Measurements from ENCODE around the gene MYADML2.

Gene MYADML2

DNA sequence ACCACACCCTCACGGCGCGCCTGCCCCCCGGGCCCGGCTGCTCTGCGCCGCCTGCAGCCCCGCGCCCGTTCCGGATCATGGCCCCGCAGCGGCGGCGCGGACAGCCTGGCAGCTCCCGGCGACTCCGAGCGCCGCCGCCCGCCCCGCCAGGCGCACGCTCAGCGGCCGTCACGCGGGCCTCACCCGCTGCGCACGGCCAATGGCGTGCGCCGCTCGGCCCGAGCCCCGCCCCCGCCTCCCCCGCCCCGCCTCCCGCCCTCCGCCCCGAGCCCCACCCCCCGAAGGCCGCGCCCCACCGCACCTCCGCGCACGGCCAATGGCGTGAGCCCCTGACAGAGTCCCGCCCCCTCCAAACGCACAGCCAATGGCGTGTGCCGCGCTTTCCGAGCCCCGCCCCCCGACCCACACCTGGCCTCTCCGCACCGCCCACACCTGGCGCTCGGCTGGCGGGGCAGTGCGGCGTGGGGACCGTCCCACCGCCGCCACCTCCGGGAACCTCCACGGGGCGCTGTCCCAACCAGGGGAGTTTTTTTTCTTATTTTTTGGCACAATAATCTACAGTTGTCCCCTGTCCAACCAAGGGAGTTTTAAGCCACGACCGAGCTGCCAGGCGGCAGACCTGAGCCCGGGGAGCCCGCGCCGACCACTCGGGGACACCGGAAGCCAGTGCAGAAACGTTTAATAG is 35.6 kb downstream of the MYADML2 start, which contains the start of gene PCYT2:
PCYT2 (minus strand) TSS at position 123 of the 685 bp plus-strand sequence; CDS start at position 79, 44 bp downstream.
- peak; percentile 89 for DNase-seq (ENCODE audit: low read depth)

DNA sequence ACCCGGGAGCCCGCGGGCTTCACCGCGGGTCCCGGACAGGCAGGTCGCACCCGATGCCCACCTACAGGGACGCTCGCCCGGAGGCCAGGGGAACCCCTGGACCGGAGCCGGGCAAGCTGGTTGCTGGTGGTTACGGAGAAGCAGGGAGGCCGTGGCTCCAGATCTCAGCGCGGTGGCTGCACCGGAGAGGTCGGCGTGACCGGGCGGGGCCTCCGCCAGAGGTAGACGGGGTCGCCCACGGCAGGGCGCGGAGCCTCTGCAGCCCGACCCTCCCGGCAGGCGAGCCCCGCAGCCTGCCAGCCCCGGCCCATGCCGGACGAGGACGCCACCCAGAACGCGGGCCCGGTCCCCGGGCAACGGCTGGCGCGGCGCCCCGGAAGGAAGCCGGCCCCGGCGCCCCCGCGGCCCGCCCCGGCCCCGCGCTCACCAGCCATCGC is 36.2 kb downstream of the MYADML2 start:
- DNase-seq (ENCODE audit: low read depth) = no peak

DNA sequence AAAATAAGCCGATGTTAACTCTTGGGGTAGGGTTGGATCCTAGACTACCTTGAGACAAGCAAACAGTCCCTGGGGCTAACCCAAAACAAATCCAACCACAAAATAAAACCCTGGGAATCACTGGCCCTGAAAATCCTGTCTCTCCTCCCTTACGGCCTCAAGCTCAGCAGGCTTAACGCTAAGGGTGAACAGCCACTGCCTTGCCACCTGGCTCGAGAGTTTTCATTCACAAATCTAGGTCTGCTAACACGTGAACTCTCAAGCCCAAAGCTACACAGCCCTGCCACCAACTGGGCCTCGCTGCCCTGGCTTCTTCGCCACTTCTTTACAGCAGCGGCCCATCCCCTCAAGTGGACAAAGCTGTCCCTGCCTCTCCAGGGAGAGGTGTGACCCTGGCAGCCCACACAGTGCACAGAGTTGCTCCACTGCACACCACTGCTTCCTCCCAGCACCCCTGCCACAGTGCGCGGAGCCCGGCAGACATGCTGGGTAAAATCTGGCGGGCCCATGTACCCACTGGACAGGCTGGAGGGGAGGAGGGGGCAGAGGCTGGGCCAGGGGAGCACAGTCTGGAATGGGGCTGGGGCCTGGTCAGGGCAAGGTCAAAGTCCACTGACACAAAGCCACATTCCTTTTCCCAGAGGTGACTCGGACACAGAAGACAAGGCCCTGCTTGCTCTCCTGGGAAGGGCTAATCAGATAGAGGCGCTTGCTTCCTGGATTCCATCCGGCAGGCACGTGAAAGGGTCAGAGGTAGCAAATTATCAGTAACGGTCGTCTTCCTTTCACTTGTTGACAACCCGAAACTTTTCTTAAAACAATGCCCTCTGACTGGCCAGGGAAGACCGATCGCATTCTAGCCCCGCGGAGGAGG is 36.8 kb downstream of the MYADML2 start:
- DNase-seq (ENCODE audit: low read depth) = no peak

DNA sequence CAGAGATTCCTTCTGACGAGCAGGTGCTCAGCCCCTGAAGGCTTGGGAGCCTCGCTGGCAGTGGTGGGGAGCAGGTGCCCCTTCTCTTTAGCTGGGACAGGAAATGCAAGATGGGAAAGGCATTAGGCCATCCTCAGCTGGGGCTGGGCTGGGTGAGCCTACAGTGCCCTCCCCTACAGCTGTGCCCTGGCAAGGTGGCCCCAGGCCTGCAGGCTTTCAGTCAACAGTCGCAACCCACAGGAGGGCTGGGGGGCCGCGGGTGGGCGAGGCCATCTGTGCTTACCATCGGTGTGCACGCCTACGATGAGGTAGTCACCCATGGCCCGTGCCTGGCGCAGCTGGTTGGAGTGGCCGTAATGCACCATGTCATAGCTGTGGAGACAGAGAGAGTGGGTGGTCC is 37.8 kb downstream of the MYADML2 start:
- DNase-seq (ENCODE audit: low read depth) = no peak

DNA sequence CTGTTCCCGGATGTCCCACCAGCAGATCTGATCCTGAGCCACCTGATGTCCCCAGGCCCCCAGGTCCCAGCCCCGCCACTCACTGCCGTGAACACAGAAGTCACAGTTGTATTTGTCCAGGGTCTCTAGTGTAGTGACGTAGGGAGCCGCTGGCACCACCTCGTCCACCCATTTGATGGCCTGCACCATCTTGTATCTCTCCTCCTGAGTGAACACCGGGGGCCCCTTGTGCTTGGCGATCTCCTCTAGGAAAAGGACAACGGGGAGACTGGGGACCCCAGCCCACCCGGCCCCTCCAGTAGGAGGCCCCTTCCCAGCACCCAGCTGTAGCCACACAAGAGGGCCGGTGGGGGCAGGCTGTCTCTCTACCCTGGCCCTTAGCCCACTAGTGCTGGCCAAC is 38.2 kb downstream of the MYADML2 start:
- DNase-seq (ENCODE audit: low read depth) = no peak

DNA sequence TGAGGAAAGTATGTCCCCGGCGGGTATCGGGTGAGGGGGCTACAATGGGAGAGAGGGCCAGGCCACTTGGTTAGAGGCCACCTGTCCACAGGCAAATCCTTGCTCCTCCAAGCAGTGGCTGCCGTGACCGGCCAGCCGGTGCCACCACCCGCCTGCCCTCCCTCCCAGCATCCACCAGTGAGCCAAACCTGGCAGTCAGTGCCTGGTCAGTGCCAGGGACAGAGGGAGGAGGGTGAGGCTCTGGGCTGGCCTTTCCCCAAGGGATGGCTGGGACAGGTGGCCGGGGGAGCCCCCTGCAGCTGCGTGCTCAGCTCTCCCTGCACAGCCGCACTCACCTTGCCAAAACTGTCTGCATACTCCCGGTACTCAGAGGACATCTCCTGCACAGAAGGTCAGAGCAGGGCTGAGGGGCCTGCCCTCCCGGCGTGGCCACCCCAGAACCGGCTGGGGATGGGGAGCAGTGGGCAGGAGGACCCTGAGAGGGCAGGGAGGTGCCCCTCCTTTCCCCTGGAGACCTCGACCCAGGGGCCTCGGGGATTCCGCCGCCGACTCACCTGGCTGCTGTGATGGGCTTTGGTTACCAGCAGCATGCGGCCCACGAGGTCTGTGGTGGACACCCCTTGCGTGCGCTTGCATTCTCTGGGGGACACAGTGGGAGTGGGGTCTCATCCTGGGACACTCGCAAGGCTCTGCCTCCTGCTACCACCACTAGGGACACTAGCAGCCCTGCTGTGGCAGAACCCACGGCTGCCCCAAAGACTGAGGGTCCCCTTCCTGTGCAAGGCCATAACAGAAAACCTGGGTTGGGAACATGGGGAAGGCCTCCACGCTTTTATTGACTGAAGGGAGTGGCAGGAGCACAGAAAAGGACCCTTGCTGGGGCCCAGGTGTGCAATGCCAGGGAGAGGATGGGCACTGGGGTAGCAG is 39.6 kb downstream of the MYADML2 start:
- no peak for DNase-seq (ENCODE audit: low read depth)

DNA sequence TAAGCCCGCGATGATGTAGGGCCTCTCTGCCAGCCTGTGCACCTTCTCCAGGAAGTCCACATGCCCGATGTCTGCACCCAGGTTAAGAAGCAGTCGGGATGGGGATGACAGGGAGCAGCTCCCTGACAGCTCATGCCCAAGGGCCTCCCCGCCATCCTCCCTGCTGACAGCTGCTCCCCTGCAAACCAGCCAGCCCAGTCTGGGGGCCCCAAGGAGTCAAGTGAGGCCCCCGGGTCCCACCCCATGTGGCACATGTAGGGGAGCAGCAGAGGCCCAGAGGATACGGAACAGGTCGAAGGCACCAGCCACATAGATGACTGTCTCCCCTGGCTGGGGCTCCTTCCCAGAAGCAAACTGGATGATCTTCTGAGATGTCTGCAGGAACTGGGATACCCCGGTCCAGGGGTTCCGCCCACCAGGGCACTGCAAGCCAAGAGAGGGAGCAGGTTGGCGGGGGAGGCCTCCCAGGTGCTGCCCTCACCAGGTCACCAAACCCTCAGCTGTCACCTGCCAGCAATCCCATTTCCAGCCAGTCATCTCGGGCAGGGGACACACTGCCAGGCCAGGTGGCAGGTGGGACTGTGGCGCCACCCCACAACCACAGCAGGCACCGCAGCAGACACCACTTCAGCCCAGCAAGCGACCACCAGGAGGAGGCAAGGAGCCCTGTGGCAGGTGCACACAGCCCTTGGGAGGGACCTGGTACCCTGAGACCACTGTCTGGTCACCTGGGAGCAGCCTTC is 40.4 kb downstream of the MYADML2 start:
- DNase-seq (ENCODE audit: low read depth) = no peak

DNA sequence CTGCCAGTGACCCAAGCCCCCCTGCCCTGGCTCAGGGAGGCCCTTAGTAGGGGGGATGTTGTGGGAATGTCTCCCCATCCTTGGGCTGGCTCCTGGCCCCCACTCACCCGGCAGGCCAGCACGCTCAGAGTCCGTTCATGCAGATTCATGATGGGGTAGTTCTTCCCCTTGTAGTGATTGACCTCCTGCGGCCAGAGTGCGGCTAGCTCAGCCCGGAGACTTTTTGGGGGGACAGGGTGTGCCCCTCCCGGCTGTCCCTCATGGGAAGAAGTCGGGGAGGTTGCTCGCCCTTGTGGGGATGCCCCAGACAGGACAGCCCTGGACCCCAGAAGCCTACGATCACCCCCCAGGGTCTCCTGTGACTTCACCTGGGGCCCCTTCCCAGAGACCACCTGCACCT is 41.0 kb downstream of the MYADML2 start:
- DNase-seq (ENCODE audit: low read depth) = no peak

DNA sequence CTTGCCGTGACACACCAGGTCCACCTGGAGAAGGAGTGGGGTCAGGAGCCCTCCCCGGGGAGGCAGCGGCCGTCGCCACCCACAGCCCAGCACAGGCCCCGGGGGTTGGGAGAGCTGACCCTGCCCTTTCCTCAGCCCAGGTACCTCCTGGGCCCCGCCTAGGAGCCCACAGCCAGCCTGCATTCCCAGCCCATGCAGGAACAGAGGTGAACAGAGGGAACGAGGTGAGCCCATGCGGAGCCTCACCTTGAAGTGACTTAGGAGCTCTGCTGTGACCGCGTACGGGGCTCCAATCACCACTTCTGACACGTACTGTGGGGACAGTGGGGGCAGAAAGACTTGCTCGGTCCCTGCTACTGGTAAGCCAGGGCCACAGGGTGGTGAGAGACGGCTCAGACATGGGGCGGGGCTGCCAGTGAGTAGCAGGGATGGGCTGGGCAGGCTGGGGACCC is 41.6 kb downstream of the MYADML2 start:
- DNase-seq (ENCODE audit: low read depth) = no peak

DNA sequence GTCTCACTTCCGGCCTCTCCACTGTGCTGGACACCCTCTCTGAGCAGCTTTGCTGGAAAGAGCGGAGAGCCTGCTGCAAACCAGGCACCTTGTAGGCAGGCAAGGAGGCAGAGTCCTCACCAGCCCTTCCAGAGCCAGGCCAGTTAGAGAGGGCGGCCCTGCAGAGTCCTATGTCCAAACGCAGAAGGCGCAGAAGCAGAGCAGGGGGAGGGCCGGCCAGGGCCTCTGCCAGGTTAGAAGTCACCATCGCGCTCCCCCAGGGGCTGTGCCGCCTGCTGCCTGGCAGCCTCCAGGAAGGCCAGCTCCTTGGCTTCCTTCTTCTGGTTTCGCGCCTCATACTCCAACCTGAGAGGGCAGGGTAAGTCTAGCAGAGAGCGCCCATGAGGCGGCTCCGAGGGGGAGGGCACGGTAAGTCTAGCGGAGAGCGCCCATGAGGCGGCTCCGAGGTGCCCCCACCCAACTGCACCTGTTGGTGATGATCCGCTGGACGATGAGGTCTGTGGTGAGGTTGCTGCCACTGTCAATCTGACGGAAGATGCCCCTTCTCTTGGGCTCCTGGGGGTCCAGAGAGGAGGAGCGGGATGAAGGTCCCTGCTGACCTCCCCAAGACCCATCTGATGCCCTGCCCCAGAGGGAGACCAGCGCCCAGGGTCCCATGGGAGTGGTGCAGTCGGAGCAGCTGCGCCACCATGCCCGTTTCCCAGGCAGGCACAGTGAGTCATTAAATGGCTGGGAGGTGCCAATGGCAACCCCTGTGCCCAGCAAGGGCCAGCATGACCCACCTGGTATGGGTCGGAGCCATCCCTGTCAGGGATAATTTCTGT is 42.2 kb downstream of the MYADML2 start:
- DNase-seq (ENCODE audit: low read depth) = no peak

DNA sequence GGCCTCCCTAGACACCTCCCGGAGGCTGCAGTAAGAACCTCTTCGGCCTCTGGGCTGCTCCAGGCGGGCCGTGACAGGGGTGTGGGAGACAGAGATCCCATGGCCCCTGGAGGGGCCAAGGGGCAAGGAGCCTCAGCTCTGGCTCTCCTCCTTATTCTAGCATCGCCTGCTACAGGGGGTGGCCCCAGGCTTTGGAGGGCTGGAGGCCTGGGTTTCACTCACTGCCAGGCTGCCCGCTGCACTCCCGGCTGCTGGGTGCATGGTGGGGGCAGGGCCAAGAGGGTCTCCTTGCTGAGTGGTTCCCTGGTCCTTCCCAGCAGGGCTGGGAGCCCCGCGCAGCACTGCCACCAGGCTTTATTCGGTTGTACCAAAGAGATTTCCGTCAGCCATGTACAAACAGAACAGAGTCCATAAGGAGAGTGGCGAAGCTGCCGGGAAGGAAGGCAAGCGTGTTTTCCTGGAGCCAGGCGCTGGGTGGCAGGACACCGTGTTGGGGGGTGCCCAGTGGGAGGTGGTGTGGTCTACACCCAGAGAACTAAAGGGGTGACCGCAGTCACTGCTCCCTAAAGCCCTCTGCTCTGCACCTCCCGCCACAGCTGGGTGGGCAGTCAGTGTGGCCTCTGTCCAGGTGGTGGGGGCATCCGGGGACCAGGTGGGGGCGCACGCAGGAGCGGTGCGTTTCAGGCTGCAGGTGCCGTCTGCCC is 43.0 kb downstream of the MYADML2 start:
- DNase-seq (ENCODE audit: low read depth) = no peak

DNA sequence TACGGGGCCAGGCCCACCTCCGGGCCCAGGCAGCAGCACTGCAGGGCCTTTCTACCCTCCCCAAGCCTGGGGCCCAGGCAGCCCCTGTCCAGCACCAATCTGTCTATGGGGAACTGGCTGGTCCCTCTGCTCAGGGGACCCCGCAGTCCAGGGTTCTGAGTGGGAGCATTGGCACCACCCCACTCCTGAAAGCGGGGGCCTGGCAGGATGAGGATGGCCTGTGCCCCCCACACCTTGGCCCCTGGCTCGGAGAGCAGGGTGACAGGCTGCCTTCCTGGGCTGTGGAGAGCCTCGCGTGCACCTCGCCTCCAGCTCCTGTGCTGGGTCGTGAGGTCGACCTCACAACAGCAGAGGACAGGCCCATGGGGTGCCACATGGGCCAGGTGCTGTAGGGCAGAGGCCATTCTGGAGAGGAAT is 43.6 kb downstream of the MYADML2 start:
- DNase-seq (ENCODE audit: low read depth) = no peak

DNA sequence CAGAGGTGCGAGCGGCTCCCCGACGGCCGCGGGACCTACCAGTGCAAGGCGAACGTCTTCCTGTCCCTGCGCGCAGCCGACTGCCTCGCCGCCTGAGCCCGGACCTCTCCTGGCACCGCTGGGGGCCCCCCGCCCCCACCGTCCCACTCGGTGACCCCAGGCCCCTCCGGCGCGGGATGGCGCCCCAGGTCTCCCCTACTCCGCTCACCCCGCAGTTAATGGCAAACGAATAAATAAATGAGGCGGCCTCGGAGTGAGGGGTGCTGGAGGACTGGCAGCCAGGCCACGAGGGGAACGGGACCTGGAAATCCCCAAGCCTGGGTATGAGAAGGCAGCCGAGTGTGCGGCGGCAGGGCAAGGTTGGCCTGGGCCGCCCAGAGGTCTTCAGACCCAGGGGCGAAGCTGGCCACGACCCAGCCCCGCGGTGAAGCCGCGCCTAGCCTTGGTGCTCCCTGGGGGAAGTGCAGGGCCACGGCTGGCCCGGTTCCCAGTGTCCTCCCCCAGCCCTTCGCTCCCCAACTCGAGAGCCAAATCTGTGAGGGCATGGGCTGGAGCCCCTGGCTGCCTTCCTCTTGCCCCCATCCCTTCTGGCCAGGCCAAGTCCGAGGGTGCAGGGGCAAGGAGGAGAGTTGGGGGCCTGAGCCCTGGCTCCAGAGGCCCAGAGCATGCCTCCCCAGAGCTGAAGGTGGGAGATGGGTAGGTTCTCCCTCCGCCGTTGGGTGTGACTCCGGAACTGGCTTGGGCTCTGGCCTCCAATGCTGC is 44.2 kb downstream of the MYADML2 start:
- no peak for DNase-seq (ENCODE audit: low read depth)

DNA sequence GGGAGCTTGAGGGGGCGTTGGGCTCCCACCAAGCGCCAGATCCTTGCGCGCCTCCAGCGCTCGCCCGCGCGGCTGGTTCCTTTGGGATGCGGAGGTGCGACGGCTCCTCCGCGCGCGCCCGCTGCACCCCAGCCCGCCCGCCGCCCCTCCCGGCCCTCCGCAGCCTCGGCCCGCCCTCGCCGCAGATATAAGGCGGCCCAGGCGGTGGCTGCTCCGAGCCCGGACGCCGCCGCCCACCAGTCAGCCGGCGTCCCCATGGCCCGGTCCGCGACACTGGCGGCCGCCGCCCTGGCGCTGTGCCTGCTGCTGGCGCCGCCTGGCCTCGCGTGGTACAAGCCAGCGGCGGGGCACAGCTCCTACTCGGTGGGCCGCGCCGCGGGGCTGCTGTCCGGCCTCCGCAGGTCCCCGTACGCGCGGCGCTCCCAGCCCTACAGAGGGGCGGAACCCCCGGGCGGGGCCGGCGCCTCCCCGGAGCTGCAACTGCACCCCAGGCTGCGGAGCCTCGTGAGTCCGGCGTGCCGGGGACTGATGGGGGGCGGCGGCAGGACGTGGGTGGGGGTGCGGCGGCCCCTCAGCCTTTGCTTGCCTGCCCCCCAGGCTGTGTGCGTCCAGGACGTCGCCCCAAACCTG is 44.9 kb downstream of the MYADML2 start, which contains the start of gene NPB:
NPB (plus strand) TSS at position 216 of the 630 bp plus-strand sequence; CDS start at position 256, 40 bp downstream.
- DNase-seq (ENCODE audit: low read depth) = no peak

DNA sequence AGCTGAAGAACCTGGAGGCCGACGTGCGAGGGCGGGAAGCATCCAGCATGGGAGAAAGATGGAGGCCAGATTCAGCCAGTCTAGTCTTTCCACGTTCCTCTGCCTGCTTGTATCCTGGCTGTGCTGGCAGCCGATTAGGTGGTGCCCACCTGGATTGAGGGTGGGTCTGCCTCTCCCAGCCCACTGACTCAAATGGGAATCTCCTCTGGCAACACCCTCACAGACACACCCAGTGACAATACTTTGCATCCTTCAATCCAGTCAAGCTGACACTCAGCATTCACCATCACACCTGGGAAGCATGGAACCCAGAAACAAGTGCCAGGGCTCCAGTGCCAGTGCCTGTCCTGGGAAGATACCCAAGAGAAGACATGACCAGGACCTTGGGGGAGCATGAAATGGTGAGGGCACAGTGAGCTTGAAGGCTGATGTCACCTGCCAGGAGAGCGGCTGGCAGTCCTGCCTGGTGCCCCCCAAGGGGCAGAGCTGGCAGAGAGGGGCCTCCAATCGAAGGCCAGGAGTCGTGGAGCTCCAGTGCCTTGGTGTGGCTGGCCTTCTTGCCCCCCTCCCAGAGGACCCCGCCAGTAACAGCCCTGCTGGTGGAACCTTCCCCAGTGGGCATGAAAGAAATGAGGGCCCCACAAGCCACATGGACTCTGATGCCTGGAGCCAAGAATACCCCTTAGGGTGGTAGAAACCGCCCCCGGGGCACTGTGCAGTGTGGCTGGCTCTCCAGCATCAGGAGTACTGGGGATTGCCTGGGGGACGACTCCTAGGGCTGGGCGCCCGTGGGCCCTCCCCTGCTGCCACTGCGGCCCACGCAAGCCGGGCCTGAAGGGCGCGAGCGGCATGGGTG is 45.6 kb downstream of the MYADML2 start:
- no peak for DNase-seq (ENCODE audit: low read depth)

DNA sequence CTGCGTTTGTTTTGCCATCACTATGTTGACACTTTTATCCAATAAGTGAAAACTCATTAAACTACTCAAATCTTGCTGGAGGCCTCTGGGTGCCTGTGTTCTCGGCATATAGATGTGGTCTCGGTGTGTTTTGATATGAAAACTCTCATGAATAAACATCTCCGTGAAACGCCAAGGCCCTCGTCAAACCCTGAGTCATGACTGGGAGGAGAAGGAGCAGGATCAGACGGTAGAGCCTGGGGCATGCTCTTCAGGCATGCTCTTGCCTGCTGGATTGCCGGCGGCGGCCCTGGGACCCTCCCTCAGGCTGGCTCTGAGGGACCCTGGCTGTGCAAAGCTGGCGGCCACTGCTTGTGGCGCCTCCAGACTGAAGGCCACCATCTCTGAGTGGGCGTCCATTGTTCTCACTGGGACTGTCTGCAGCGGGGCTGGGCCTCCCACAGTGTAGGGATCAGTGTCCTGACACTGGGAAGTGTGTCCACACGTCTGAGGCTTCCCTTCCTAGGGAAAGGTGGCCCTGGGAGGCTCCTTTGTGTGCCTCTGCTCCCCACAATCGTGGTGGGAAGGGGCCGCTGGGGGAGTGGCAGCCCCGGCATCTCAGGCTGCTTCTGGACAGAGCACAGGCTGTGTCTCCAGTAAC is 46.7 kb downstream of the MYADML2 start:
- no peak for DNase-seq (ENCODE audit: low read depth)

All from T-helper 22 cell (primary cell).